Upper lobe of left lung (tissue), 6 donors: Measurements from ENCODE around the gene PWWP2B. TPM values are rescaled to one million over a fixed set of nuclear protein-coding genes. Genes with fewer than 3 reads are reported as not detected.

Source experiments
- ATAC-seq, 2 donors: fragments of 200-7000 bp; cut with Tn5 transposase; one replicate each; pipeline ENCODE4 v1.9.1; 2022; ENCODE audit warnings: mild to moderate bottlenecking in 2 of 2, moderate library complexity in 2 of 2; ENCODE audit not compliant: low FRiP score in 2 of 2
- DNase-seq, 2 donors: peaks; one replicate each; pipeline ENCODE4 v3.0.0-alpha.2; 2019 to 2020
- H3K27ac ChIP-seq, 4 donors: fragments of 200-600 bp; sonication (generic); one replicate each; pipeline ENCODE4 v1.5.1; 2016 to 2019
- H3K27me3 ChIP-seq, 4 donors: fragments of 200-600 bp; sonication (generic); one replicate each; pipeline ENCODE4 v1.5.1; 2017 to 2019
- H3K36me3 ChIP-seq, 4 donors: fragments of 200-600 bp; sonication (generic); one replicate each; pipeline ENCODE4 v1.5.1; 2016 to 2019
- H3K4me1 ChIP-seq, 4 donors: fragments of 200-600 bp; sonication (generic); one replicate each; pipeline ENCODE4 v1.5.1; 2018 to 2019
- H3K4me3 ChIP-seq, 4 donors: fragments of 200-600 bp; sonication (generic); one replicate each; pipeline ENCODE4 v1.5.1; 2017 to 2019; ENCODE audit warnings: mild to moderate bottlenecking in 2 of 4, moderate library complexity in 1 of 4
- H3K9me3 ChIP-seq, 4 donors: fragments of 200-600 bp; sonication (generic); one replicate each; pipeline ENCODE4 v1.5.1; 2018 to 2019
- EP300 ChIP-seq, 4 donors: sonication (generic); formaldehyde crosslinking; IDR thresholded peaks; one replicate each; pipeline ENCODE4 v1.5.1; 2017; ENCODE audit warnings: antibody characterized with exemption in 4 of 4, control low read depth in 2 of 4
- POLR2A ChIP-seq, 4 donors: fragments of 450-650 bp; IDR thresholded peaks; one replicate each; pipeline ENCODE4 v1.5.1; 2016 to 2017; ENCODE audit warnings: antibody characterized with exemption in 4 of 4, mild to moderate bottlenecking in 2 of 4
- POLR2AphosphoS5 ChIP-seq, 2 donors: sonication (generic); formaldehyde crosslinking; IDR thresholded peaks; one replicate each; pipeline ENCODE4 v1.5.1; 2017; ENCODE audit warnings: antibody characterized with exemption in 2 of 2
- WGBS, 2 donors: methylation state at CpG; one replicate each; pipeline ENCODE4 v1.1.5; 2017 to 2018; 5-methylcytosine and 5-hydroxymethylcytosine counted together
- total RNA-seq, 6 donors: library from RNA; depleted of rRNA in 4 of 6; stranded (reverse); fragments of >200 nt in 4 of 6; gene quantifications; one replicate each; pipeline versions ENCODE4 v1.1.0 to v1.2.1, GENCODE V29; 2016 to 2021
- TF ChIP-seq, protein P1 (sequence below), 6 experiments: fragments of 450-650 bp in 4 of 6; fragments of 200-600 bp in 2 of 6; sonication (generic) in 2 of 6; IDR thresholded peaks; one replicate each; pipeline ENCODE4 v1.5.1; 2016 to 2019; ENCODE audit warnings: antibody characterized with exemption in 6 of 6
- donor health status: DM: no; HTN: no; CAD: no; lungs with moderate emphysema.
- donor health status: DM: no; HTN: yes; CAD: no; lungs with severe emphysema.

The PWWP2B gene
- total RNA-seq, 6 donors from 2014 or later: 20.2 to 54.4 (median 32.9) TPM

DNA sequence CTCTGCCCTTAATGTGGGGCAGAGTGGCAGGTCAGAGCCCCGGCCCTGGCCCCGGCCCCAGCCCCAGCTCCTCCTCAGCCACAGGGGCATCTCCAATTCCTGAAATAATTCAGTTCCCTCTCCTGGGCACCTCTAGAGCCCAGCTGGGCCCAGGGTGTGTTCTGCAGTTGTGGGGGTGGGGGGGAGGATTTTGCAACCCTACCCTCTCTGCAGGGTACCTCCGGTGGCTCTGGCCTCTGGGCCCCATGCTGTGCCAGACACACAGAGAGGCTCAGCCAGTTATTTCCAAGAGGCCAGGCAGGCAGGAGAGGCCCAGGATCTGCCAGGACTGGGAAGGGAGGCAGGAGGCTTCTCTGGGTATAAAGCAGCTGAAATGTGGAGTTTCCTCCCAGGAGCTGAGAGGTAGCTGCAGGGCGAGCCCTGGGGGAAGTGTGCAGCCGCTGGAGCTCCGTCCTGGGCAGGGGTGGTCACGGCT is 47.9 kb downstream of the PWWP2B start:
- TF ChIP-seq POLR2A (IDR thresholded peaks at IDR 0.05): no peak
- no peak for TF ChIP-seq EP300 (IDR thresholded peaks at IDR 0.05)
- no peak for TF ChIP-seq POLR2AphosphoS5 (IDR thresholded peaks at IDR 0.05)
- TF ChIP-seq, protein P1, sequence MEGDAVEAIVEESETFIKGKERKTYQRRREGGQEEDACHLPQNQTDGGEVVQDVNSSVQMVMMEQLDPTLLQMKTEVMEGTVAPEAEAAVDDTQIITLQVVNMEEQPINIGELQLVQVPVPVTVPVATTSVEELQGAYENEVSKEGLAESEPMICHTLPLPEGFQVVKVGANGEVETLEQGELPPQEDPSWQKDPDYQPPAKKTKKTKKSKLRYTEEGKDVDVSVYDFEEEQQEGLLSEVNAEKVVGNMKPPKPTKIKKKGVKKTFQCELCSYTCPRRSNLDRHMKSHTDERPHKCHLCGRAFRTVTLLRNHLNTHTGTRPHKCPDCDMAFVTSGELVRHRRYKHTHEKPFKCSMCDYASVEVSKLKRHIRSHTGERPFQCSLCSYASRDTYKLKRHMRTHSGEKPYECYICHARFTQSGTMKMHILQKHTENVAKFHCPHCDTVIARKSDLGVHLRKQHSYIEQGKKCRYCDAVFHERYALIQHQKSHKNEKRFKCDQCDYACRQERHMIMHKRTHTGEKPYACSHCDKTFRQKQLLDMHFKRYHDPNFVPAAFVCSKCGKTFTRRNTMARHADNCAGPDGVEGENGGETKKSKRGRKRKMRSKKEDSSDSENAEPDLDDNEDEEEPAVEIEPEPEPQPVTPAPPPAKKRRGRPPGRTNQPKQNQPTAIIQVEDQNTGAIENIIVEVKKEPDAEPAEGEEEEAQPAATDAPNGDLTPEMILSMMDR (IDR thresholded peaks at IDR 0.05): no peak
- Histone ChIP-seq H3K4me3 (no peak overlapping the region), H3K4me1 (peaks cover 28 to 44% (median 40%) of the 10 kb centered on the region in 4 donors), H3K27me3 (no peaks in the 10 kb centered on the region), H3K36me3 (no peaks in the 10 kb centered on the region), H3K27ac (peak overlapping the region in 2 of 4 donors; percentile 1 to 16), H3K9me3 (no peaks in the 10 kb centered on the region)
- ATAC-seq (no peak), DNase-seq (peak; percentile 61 to 73)
- 40 to 44% methylated on average over 4 to 7 of the region's 7 CpGs for WGBS, 2 donors

DNA sequence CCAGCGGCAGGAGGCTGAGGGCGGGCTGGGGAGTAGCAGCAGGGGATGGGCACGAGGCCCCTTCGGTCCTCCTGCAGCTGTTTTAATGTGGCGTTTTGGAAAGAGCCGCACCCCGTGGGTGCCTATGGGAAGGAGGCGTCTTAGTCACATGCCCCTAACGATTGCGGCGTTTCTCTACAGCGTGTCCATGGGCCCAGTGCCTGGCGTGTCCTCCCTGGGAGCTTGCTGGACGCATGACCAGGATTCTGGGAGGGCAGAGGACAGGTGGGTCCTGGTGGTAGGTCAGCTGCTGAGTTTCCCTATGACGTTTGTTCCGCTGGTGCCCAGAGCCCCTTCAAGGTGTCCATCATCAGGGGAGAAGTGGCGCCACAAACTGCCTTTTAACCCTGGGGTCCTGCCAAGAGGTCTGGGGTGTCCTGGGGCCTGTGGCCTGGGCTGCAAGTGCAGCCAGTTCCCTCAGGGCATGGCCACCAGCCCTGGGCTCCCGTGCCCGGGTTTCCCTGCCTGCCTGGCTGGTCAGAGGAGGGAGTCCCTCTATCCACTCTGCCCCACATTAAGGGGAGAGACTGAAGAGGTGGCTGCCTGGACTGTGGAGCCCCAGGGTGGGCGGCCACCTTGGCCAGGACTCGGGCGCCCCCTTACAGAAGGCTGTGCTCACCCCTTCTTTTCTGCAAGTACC is 48.7 kb downstream of the PWWP2B start:
- WGBS, 2 donors: 89% methylated on average over 15 to 22 of the region's 22 CpGs
- no peak overlapping the region for H3K4me3 ChIP-seq
- no peaks in the 10 kb centered on the region for H3K36me3 ChIP-seq
- DNase-seq (peak in 1 of 2 donors; percentile 75), ATAC-seq (no peak)
- no peak for TF ChIP-seq POLR2A (IDR thresholded peaks at IDR 0.05)
- TF ChIP-seq, protein P1 (IDR thresholded peaks at IDR 0.05): no peak
- TF ChIP-seq POLR2AphosphoS5 (IDR thresholded peaks at IDR 0.05): no peak
- no peak for TF ChIP-seq EP300 (IDR thresholded peaks at IDR 0.05)
- H3K27ac ChIP-seq: peak overlapping the region in 2 of 4 donors; percentile 90 to 93
- H3K27me3 ChIP-seq: no peaks in the 10 kb centered on the region
- H3K4me1 ChIP-seq: peaks cover 28 to 44% (median 40%) of the 10 kb centered on the region in 4 donors
- H3K9me3 ChIP-seq: no peaks in the 10 kb centered on the region

DNA sequence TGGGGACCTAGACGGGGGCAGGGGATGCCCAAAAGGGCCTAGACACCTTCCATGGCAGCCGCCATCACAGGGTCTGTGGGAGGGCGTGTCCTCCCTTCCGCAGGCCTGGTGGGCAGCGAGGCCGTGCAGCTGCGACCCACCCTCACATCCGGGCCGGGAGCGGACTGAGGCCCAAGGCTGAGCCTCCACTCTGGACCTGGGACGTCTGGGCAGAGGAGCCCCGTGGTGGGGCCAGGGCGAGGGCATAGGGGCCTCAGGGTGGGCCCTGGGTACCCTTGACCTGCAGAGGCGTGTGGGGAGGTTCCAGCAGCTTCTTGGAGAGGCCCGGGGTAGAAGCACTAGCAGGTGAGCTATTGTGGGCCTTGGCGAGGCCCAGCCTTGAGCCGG is 49.2 kb downstream of the PWWP2B start:
- 88 to 94% methylated on average over 5 to 17 of the region's 17 CpGs for WGBS, 2 donors
- Histone ChIP-seq H3K4me3 (no peak overlapping the region), H3K4me1 (peaks cover 28 to 45% (median 40%) of the 10 kb centered on the region in 4 donors), H3K9me3 (no peaks in the 10 kb centered on the region), H3K27ac (peak overlapping the region; percentile 84 to 93 (median 90)), H3K36me3 (no peaks in the 10 kb centered on the region), H3K27me3 (no peaks in the 10 kb centered on the region)
- DNase-seq (peak in 1 of 2 donors; percentile 81), ATAC-seq (no peak)
- TF ChIP-seq, protein P1 (IDR thresholded peaks at IDR 0.05): no peak
- no peak for TF ChIP-seq POLR2A (IDR thresholded peaks at IDR 0.05)

DNA sequence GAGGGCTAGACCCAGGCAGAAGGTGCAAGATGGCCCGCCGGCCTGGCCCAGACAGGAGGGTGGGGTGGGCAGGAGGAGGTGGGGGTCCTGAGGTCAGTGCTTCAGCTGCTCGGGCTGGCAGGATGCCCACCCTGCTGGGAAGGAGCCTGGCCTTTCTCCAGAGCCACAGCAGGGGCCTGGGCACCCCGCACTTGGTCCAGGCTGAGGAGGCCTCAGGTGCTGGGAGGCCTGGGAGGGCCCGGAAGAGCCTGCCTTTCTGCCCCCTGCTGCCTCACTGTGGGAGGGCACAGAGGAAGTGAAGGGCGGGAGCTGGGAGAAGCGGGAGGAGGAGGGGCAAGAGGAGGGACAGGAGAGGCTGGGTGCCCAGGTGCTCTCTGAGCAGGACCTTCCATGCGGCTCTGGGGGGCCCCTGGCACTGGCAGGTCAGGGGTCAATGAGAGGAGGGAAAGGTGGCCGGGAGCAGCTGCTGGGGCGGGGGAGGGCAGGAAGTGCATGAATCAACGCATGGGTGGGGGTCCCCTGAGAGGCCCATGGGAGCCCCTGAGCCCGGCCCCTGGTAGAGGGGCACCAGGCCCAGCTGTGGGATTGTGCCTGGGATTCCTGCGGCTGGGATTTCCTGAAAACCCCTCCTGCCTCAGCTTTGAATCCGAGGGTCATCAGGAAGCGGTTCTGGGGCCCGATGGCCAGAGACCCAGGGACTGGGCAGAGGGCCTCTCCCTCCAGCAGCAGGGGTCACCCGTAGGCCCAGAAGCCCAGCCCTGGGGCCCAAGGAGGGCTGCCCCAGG is 49.9 kb downstream of the PWWP2B start:
- peak; percentile 82 to 91 for DNase-seq
- H3K27me3 ChIP-seq: no peaks in the 10 kb centered on the region
- H3K4me1 ChIP-seq: peaks cover 30 to 51% (median 45%) of the 10 kb centered on the region in 4 donors
- H3K4me3 ChIP-seq: peak overlapping the region in 2 of 4 donors; percentile 11 to 14
- TF ChIP-seq POLR2AphosphoS5 (IDR thresholded peaks at IDR 0.05): peak; percentile 33 to 54
- TF ChIP-seq POLR2A (IDR thresholded peaks at IDR 0.05): peak in 1 of 4 donors; percentile 56
- TF ChIP-seq, protein P1 (IDR thresholded peaks at IDR 0.05): peak; percentile 49 to 92 (median 79)
- no peak for TF ChIP-seq EP300 (IDR thresholded peaks at IDR 0.05)
- peak overlapping the region; percentile 84 to 93 (median 90) for H3K27ac ChIP-seq
- no peaks in the 10 kb centered on the region for H3K9me3 ChIP-seq
- WGBS, 2 donors: 21 to 24% methylated on average over 15 to 16 of the region's 17 CpGs
- peak; percentile 62 to 85 for ATAC-seq
- H3K36me3 ChIP-seq: no peaks in the 10 kb centered on the region
